Measurements from ENCODE around the gene ERC2. TPM values are rescaled to one million over a fixed set of nuclear protein-coding genes. Genes with fewer than 3 reads are reported as not detected.

Gene ERC2
- total and polyA plus RNA-seq, 2 of the 13 experiments (the other 11 are each of a cell fraction or from before 2014, with no cell fraction given): 0.16 to 0.22 TPM

GRCh38 chr3:56048331-56048730 is 419.9 kb downstream of the ERC2 start (continued):
- TF ChIP-seq ZNF296 (CRISPR knock-in tag; conservative IDR thresholded peaks at IDR 0.05) (no peak), CBX2 (IDR thresholded peaks at IDR 0.05; ENCODE audit: low read depth, low read length) (no peak), CBX2 (CRISPR knock-in tag; IDR thresholded peaks at IDR 0.05; ENCODE audit: low read depth) (no peak), ZMYM2 (CRISPR knock-in tag; IDR thresholded peaks at IDR 0.05) (no peak), E2F1 (CRISPR knock-in tag; IDR thresholded peaks at IDR 0.05) (no peak), CC2D1A (CRISPR knock-in tag; IDR thresholded peaks at IDR 0.05) (no peak), ZNF382 (CRISPR knock-in tag; IDR thresholded peaks at IDR 0.05; ENCODE audit: borderline replicate concordance) (no peak), PRPF4 (IDR thresholded peaks at IDR 0.05; ENCODE audit: low read depth, low read length, poor library complexity, severe bottlenecking) (no peak), PHF8 (CRISPR knock-in tag; IDR thresholded peaks at IDR 0.05) (no peak), SP1 (IDR thresholded peaks at IDR 0.05) (no peak), SP1 (CRISPR knock-in tag; IDR thresholded peaks at IDR 0.05) (no peak), FOXP1 (IDR thresholded peaks at IDR 0.05) (no peak), FOXP1 (CRISPR knock-in tag; IDR thresholded peaks at IDR 0.05) (no peak)
- TF ChIP-seq, protein P1, sequence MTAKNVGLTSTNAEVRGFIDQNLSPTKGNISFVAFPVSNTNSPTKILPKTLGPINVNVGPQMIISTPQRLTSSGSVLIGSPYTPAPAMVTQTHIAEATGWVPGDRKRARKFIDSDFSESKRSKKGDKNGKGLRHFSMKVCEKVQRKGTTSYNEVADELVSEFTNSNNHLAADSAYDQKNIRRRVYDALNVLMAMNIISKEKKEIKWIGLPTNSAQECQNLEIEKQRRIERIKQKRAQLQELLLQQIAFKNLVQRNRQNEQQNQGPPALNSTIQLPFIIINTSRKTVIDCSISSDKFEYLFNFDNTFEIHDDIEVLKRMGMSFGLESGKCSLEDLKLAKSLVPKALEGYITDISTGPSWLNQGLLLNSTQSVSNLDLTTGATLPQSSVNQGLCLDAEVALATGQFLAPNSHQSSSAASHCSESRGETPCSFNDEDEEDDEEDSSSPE (CRISPR knock-in tag; IDR thresholded peaks at IDR 0.05): no peak
- TF ChIP-seq, protein P2, sequence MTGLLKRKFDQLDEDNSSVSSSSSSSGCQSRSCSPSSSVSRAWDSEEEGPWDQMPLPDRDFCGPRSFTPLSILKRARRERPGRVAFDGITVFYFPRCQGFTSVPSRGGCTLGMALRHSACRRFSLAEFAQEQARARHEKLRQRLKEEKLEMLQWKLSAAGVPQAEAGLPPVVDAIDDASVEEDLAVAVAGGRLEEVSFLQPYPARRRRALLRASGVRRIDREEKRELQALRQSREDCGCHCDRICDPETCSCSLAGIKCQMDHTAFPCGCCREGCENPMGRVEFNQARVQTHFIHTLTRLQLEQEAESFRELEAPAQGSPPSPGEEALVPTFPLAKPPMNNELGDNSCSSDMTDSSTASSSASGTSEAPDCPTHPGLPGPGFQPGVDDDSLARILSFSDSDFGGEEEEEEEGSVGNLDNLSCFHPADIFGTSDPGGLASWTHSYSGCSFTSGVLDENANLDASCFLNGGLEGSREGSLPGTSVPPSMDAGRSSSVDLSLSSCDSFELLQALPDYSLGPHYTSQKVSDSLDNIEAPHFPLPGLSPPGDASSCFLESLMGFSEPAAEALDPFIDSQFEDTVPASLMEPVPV (CRISPR knock-in tag; IDR thresholded peaks at IDR 0.05): no peak
